Adrenal gland (tissue), 12 donors: Measurements from ENCODE around the gene ENTHD1. TPM values are rescaled to one million over a fixed set of nuclear protein-coding genes. Genes with fewer than 3 reads are reported as not detected.

Experiments used
- DNase-seq, 7 donors: peaks; one replicate each; pipeline ENCODE4 v3.0.0-alpha.2; 2019 to 2020
- H3K27ac ChIP-seq, 5 donors: fragments of 200-600 bp; sonication (generic) in 4 of 5; 1 replicate in 3 of 5; 2 replicates in 2 of 5; pipeline versions ENCODE4 v1.5.1 to v1.8.0; 2016 to 2020; ENCODE audit warnings: mild to moderate bottlenecking in 1 of 5
- H3K27me3 ChIP-seq: fragments of 200-600 bp; 2 replicates; pipeline ENCODE4 v1.8.0; 2021
- H3K36me3 ChIP-seq, 2 donors: fragments of 200-600 bp; replicated peaks in 1 of 2; 1 replicate in 1 of 2; 2 replicates in 1 of 2; pipeline versions ENCODE4 v1.5.1 to v1.8.0; 2018 to 2022
- H3K4me1 ChIP-seq, 2 donors: fragments of 200-600 bp; replicated peaks in 1 of 2; 1 replicate in 1 of 2; 2 replicates in 1 of 2; pipeline versions ENCODE4 v1.5.1 to v1.8.0; 2018 to 2021
- H3K4me3 ChIP-seq, 4 donors: fragments of 200-600 bp; sonication (generic) in 3 of 4; one replicate each; pipeline ENCODE4 v1.5.1; 2016 to 2018
- H3K9me3 ChIP-seq, 3 donors: fragments of 200-600 bp; sonication (generic) in 1 of 3; replicated peaks in 1 of 3; 1 replicate in 2 of 3; 2 replicates in 1 of 3; pipeline versions ENCODE4 v1.5.1 to v1.8.0; 2016 to 2021
- CTCF ChIP-seq, 6 experiments: fragments of 450-650 bp in 4 of 6; fragments of 200-600 bp in 2 of 6; sonication (generic) in 1 of 6; IDR thresholded peaks; 1 replicate in 5 of 6; 2 replicates in 1 of 6; pipeline versions ENCODE4 v1.5.1 to v1.8.0; 2016 to 2021; ENCODE audit warnings: antibody characterized with exemption in 6 of 6, mild to moderate bottlenecking in 2 of 6, moderate library complexity in 1 of 6
- POLR2A ChIP-seq, 2 donors: fragments of 450-650 bp; IDR thresholded peaks; one replicate each; pipeline ENCODE4 v1.6.1; 2017; ENCODE audit warnings: antibody characterized with exemption in 2 of 2, mild to moderate bottlenecking in 2 of 2, moderate library complexity in 1 of 2
- WGBS, 4 donors: extraction: QIAGEN DNeasy Blood & Tissue Kit in 2 of 4; methylation state at CpG; one replicate each; pipeline versions ENCODE4 v1.1.5 to v1.1.7; 2013 to 2017; 5-methylcytosine and 5-hydroxymethylcytosine counted together
- intact Hi-C, 2 donors: fragments of 100-400 bp; cut with DNase I; formaldehyde crosslinking; loops; one replicate each; pipeline versions ENCODE4 v1.14.1 to v1.15.0; 2022 to 2023
- polyA plus RNA-seq, 3 donors: library from polyadenylated mRNA; stranded (reverse); fragments of 200-250 nt in 2 of 3; fragments of 350-450 nt in 1 of 3; fragmentation: Illumina TruSeq in 1 of 3; extraction: RNeasy Lipid Tissue Mini Kit (QIAGEN cat#74804) in 1 of 3; gene quantifications; one replicate each; pipeline ENCODE4 v1.2.3, GENCODE V29; 2013 to 2014
- total RNA-seq, 9 donors: library from RNA; depleted of rRNA in 4 of 9; stranded (reverse); fragments of >200 nt in 4 of 9; fragments of 120-200 nt in 1 of 9; fragmentation: NEBNext Ultra II Directional in 1 of 9; extraction: Animal tissue kit (Norgen Biotek cat#: 25700) in 1 of 9; gene quantifications; one replicate each; pipeline versions ENCODE4 v1.1.0 to v1.2.4, GENCODE V29; 2013 to 2023
- donor health status: healthy with polysubstance abuse.
- donor health status: Bipolar disorder and iron deficiency.
- donor health status: DM: yes; HTN: yes; CAD: no.
- donor health status: DM: no; HTN: no; CAD: no.
- donor health status: DM: no; HTN: no; CAD: no.
- donor health status: DM: yes; HTN: yes; CAD: no.

ENTHD1 gene
- total and polyA plus RNA-seq, 12 donors: 0.07 TPM; not detected in 11

- intact Hi-C loops: no loop called here
- no peaks in the 10 kb centered on the region for H3K27me3 ChIP-seq
- no peak for TF ChIP-seq CTCF (IDR thresholded peaks at IDR 0.05)
- TF ChIP-seq POLR2A (IDR thresholded peaks at IDR 0.05): no peak
These were observed 186.2 kb downstream of the ENTHD1 start for GRCh38 chr22:39707351-39707750.

GRCh38 chr22:39706376-39707140 is 187.0 kb downstream of the ENTHD1 start:
- no peak for TF ChIP-seq CTCF (IDR thresholded peaks at IDR 0.05)
- TF ChIP-seq POLR2A (IDR thresholded peaks at IDR 0.05): no peak
- 84 to 91% (median 86%) methylated on average over 25 to 27 of the region's 27 CpGs for WGBS, 4 donors
- Histone ChIP-seq H3K27me3 (no peaks in the 10 kb centered on the region), H3K36me3 (no peaks in the 10 kb centered on the region), H3K9me3 (no peaks in the 10 kb centered on the region), H3K4me3 (no peak overlapping the region), H3K4me1 (peaks cover 4 to 14% of the 10 kb centered on the region in 2 donors), H3K27ac (no peak overlapping the region)
- DNase-seq: no peak
- intact Hi-C loops: no loop called here

More at GRCh38 chr22:39707351-39707750, 186.2 kb downstream of the ENTHD1 start:
- 92 to 95% (median 94%) methylated on average over 2 to 5 of the region's 5 CpGs for WGBS, 4 donors
- no peak overlapping the region for H3K4me3 ChIP-seq
- no peaks in the 10 kb centered on the region for H3K9me3 ChIP-seq
- H3K27ac ChIP-seq: no peak overlapping the region
- peaks cover 4 to 14% of the 10 kb centered on the region in 2 donors for H3K4me1 ChIP-seq
- DNase-seq: no peak
- H3K36me3 ChIP-seq: no peaks in the 10 kb centered on the region

GRCh38 chr22:39705386-39705785 is 188.2 kb downstream of the ENTHD1 start:
- 57 to 94% (median 91%) methylated on average over 1 to 12 of the region's 12 CpGs for WGBS, 4 donors

More at GRCh38 chr22:39705386-39705785, 188.2 kb downstream of the ENTHD1 start:
- Histone ChIP-seq H3K4me1 (peaks cover 0 to 3% of the 10 kb centered on the region in 2 donors), H3K4me3 (no peak overlapping the region), H3K27ac (no peak overlapping the region), H3K9me3 (no peaks in the 10 kb centered on the region), H3K27me3 (no peaks in the 10 kb centered on the region), H3K36me3 (no peaks in the 10 kb centered on the region)
- no peak for DNase-seq
- intact Hi-C loops: no loop called here
- TF ChIP-seq POLR2A (IDR thresholded peaks at IDR 0.05) (no peak), CTCF (IDR thresholded peaks at IDR 0.05) (no peak)
